Midbrain (tissue), 1 donor: ENCODE results near the gene PPT1.
A peak's percentile ranks its signal among the peaks of the same experiment; 100 is the strongest.
"Not testable (repeated sequence)": the region's sequence is repeated elsewhere in the genome, so short reads cannot be mapped to it uniquely, and the experiment has no call there.

Experiments used
- DNase-seq: peaks from one replicate; lab custom pipeline; 2025; lab: John Stamatoyannopoulos, UW

PPT1 gene

DNA sequence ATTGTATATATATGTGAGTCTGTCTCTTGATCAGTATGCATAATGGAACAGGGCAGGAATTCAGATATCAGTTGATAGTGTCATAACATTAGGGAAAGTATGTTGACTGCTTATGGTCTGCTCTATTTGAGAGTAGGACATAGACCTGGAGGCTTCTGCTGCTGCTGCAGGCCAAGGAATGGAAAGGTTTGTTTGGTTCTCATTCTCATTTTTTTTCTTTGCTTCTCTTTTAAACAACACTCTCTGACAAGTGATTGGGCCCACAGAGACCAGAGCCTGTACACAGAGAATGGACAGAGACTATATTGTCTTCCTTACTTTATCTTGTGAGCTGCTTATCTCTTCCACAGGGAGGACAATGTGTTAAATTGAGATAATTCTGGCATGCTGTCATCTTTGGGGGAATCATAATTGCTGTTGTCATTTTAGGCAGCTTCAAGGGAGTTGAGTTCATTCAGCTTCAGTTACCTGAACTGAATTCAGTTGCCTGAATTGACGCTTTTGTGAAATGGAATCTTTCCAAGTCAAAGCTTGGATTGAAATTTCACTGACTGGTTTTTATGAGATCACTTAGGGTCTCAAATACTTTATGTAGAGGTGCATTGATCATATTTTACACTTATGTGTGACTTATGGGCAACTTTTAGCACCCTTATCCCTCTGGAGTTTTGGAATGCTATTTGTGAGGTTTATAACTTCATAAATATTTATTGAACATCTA is 39.6 kb downstream of the PPT1 start:
- no peak for DNase-seq

DNA sequence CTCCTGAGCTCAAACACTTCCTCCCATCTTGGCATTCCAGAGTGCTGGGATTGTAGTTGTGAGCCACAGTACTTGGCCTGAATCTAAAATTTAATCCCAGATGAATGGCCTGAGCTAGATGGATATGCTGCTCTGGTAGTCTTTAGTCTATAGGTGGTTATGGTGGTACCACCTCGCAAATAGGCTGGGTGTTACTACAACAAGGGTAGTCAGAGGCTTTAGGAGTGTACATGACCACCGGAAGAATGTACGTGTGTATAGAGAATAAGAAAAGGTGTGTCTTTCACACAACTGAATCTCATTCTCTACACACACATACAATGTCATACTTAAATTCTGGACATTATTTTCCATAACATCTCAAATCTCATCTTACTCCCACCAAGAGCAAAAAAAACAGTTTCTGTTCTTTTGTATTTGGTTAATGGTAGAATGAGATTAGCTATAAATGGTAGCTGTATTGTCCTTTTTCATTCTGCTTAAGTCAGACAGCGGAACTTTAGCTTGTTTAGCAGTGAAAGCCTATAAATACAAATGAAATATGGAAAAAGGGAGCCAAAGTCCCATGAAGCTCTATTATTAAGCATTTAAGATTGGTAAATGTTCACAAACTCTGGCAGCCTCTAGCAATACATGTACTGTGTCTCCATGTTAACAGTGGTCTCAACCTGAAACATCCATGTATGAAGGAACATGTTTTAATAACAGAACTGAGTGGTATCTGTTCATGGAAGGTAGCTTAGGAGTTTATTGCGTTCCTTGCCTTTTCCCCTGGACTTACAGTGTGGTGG is 40.3 kb downstream of the PPT1 start:
- DNase-seq, result no peak

DNA sequence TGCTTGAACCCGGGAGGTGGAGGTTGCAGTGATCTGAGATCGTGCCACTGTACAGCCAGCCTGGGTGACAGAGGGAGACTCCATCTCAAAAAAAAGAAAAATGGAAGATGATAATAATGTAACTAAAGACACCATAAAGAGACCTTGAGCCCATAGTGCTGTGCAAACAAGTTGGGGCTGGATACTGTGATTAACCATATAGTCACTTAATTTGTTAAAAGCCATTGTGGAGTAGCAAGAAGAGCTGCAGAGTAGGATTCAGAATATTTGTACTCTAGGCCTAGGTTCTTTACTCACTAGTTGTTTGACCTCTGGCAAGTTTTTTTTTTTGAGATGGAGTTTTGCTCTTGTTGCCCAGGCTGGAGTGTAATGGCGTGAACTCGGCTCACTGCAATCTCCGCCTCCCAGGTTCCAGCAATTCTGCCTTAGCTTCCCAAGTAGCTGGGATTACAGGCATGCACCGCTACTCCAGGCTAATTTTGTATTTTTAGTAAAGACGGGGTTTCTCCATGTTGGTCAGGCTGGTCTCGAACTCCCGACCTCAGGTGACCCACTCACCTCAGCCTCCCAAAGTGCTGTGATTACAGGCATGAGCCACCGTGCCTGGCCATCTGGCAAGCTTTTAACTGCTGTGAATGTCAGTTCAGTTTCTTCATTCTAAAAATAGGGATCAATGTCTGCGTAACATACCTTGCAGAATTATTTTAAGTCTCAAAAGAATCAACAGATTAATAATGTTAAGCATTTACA is 43.7 kb downstream of the PPT1 start:
- no peak for DNase-seq

DNA sequence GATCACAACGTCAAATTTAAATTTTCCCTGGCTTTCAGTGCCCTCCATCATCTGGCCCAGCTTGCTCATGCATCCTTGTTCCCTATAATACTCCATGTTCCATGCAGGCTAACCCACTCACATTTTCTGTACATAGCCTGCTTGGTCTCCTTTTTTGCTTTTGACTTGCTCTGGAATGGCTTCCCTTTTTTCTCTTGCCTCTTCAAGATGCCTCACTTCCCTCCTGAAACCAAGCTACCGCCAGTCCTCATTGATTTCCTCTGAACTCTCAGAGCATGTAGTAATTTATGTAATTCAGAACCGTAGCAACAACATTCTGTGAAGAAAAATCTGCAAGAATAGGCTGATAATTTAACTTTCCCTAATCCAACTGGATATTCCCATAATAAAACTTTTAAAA is 46.2 kb downstream of the PPT1 start:
- DNase-seq, result no peak

DNA sequence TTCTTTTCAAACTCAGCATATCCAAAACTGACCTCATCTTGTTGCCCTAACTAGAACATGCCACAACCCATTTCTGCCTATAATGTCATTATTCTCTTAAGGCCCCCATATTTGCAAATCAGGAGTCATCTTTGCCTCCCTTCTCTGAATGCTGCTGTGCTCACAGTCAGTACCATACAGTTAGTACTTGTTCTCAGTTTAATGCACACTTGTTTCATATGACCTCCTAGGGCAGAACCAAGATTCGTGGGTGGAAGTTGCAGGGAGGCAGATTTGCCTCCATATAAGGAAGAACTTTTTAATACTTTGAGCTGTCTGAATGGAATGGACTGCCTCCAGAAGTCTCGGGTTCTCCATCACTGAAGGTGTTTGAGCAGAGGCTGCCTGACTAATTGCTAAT is 47.3 kb downstream of the PPT1 start:
- no peak for DNase-seq

DNA sequence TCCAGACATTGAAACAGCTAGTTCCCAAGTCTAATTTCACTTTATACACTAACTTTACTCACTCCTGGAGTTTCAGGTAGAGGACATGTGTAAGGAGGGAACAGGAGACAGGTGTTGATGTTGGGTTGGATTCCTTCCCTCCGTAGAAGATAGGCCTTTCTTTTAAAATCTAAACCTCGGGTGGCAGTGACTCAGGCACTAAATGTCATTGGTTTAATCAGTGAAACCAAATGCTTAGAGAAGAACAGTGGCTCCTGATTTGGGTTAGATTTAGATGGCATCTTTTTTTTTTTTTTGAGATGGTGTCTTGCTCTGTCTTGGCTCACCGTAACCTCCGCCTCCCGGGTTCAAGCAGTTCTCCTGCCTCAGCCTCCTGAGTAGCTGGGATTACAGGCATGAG is 49.3 kb downstream of the PPT1 start:
- DNase-seq, result no peak

DNA sequence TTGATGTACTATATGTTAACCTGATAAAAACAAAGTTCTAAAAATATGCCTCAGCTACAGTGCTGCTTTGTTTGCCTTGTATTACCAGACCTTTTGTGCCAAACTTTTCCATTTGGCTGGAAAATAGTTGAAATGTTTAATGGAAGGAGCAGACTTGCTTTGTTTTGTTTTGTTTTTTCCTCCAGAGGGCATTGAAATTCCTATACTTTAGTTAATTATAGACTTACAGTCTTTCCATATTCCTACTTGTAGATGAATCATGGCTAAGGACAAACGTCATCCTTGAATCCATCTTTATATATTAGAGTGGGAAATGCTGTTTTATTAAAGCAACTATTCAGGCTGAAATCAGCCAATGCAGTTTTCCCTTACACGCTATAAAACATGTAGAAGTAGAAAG is 49.8 kb downstream of the PPT1 start:
- DNase-seq, result no peak

DNA sequence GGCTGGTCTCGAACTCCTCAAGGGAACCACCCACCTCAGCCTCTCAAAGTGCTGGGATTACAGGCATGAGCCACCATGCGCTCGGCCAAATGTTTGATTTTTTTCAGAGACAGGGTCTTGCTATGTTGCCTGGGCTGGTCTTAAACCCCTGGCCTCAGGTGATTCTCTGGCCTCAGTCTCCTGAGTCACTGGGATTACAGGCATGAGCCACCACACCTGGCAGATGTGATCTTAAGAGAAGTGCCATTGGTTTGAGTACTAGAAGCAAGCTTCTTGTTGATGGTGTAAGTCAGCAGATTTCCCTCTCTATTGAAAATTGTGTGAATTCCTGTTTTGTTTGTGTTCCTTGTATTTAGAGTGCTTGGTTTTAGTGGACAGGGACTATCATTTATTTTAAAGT is 51.3 kb downstream of the PPT1 start:
- no peak for DNase-seq

DNA sequence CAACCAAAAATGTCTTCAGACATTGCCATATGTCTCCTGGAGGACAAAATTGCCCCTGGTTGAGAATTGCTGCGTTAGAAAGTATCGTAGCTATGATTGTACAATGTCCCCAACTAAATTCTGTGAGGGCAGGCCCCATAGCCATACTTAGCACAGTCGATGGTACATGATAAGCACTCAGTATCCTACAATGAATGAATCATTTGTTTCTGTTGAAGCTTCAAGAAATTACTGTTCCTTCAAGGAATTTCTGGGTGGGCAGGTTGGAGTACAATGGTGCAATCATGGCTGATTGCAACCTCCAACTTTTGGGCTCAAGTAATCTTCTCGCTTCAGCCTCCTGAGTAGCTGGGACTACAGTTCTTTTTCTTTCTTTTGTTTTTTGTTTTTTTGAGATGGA is 51.9 kb downstream of the PPT1 start:
- DNase-seq, result no peak

DNA sequence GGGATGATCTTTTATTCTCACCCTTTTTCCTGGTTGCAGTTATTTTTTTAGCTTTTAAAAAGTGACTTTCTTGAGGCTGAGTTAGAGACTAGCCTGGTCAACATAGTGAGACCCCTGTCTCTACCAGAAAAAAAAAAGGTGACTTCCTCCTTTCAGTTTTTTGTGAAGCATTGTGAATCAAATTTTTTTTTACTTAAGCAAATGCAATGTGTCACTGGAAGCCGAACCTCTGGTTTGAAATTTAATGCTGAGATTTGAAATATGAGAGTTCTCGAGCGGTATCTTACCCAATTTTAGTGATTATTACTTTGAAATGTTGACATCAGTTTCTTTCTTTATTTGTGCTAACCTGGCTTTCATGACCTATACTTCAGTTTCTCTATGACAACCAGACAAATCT is 52.9 kb downstream of the PPT1 start:
- no peak for DNase-seq

DNA sequence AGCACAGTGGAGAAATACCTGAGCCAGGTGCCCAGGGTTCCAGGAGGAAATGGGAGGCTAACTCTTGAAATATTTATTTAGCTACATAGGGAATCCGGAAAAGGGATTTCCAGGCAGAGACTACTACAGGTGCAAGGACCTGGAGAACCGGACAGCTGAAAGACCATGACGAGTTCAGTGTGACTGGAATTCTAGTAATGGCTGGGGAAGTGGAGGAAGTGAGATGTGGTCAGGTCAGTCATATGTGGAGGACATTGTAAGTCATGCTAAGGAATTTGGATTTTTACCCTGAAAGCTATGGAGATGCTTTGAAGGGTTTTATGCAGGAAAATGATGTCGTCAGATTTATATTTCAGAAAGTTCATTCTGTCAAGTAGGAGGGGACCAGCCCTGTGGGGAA is 54.7 kb downstream of the PPT1 start:
- DNase-seq, result no peak

DNA sequence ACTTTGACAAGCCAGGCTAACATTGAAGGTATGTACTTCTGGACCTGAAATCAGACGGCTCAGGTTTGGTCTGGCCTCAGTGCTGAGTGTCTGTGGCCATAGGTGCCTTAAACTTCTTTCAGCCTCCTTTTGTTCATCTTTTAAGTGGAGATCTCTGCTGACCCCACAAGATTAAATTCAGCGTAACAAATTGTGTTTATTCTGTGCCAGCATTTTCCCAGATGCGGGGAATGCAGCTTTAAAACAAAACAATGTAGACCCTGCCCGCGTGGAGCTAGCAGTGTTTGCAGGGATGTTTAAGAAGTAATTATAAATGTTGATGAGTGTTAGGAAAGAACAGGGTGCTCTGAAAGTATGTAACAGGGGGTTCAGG is 55.6 kb downstream of the PPT1 start:
- no peak for DNase-seq

DNA sequence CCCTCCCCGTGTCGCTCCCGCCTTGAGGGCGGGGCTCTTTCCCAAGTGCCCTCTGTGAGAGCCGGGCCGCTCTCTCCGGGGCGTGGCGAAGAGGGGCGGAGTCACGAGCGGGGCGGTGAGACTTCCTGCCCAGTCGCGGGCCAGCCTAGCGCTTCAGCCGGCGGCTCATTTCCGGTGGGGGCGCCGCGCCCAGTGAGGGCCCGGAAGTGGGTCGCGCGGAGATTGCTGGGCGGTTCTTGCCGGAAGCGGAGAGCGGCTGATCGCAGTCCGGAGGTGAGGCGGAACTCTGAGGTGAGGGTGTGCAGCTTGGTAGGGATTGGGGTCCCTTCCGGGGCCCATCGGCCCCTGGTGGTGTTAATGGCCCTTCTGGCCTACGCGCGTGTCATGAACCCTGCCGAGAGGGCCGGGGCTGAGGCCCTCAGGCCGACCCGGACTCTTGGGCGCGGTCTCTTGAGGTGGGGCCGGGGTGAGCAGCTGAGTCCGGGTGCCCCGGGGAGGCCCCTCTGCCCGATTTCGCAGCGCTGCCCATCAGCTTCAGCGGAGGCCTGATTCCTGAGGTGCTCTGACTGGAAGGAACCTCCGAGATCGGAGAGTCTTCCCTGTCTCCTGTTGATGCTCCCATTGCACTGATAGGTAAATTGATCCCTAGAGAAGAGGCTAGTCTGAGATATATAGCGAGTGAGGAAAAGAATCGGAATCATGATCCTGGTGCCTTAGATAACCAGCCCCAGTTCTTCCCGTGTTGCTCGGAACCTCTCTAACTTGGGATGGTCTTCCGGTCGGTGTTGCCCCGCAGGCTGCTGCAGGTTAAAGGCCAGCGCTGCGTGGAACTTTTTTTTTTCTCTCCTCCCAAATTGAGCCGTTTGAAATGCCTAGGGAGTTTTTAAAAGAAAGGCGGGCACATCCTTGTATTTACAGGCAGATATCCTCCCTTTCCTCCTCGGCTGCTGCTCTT is 56.3 kb downstream of the PPT1 start, which contains the start of gene CAP1:
CAP1 (plus strand) TSS at position 219 of the 955 bp plus-strand sequence. CDS start 18,618 bp downstream, outside the sequence.
- DNase-seq, result peak; percentile 99

DNA sequence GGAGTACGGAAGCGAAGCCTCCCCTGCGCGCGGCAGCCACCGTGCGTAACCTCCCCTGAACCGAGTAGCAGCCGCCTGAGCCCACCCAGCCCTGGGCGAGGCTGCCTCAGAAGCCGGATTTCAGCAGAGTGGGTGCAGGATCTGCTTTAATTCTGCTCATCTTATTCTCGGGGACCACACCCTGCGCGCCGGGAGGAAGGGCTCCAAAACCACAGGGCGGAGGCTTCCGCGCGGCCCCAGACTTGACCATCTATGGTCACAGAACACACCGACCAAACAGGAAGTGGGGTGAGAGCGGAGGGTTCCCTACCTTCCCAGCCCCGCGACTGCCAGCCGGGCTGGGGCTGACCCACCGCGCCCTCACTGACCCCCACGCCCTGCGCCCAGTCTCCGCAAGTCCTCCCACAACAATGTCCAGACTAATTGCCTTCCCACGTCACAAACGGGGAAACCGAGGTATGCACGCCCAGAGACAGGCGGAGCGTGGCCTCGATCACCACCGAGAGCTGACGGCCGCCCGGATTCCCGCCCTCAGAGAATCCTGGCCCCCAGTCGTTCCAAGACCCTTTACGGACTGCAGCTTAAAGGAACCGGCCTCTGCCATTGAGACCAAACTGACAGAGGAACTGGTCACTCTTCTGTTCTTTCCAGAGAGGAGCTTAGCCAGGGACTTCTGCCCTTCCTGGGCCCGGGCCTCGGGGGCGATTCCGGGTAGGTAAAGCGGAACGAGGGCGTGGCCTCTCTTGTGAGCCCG is 57.1 kb downstream of the PPT1 start:
- peak; percentile 54 for DNase-seq

DNA sequence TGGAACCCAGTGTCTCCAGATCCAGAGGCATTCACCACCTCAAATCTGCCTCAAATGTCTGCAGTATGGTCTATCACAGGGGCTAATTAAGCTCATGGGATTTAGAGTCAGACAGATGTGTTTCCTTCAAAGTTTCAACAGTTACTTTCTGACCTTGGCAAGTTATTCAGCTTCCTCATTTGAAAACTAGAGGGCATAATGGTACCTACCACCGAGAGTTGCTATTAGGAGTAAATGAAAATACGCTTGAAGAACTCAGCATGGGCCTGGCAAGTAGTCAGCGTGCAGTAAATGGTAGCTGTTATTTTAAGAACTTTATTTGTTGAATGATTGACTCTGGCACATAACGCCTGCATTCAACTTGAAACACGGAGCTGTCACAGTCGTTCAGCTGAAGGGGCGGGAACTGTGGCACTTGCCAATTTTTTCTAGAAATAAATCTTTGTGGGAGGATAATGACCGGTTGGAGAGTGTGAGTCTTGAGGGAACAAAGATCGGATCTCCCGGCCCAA is 57.8 kb downstream of the PPT1 start:
- DNase-seq, result peak; percentile 55

DNA sequence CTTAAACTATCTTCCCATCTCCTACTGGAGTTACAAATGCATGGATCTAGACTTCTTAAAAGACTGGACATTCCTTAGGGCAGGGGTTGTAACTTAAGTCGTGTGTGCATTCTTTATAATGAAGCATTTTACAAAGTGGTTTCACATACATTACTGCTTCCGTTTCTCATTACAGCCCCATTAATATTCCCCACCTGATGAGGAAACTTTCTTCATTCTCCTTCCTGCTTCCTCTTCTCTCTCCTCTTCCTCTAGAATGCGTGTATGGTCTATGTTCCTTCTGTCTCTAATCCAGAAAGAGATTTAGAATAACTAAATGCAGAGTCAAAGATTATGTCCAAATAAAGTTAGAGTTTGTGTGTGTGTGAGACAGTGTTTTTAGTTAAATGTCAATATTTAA is 58.4 kb downstream of the PPT1 start:
- no peak for DNase-seq

DNA sequence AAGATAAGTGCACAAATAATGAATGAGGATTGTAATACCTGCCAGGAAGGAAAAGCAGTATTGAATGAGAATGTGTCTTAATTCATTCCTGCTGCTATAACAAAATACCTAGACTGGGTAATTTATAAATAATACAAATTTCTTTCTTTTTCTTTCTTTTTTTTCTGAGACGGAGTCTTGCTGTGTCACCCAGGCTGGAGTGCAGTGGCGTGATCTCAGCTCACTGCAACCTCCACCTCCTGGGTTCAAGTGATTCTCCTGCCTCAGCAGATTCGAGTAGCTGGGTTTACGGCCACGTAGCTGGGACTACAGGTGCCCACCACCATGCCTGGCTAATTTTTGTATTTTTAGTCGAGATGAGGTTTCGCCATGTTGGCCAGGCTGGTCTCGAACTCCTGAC is 59.8 kb downstream of the PPT1 start:
- DNase-seq, result not testable (repeated sequence)

DNA sequence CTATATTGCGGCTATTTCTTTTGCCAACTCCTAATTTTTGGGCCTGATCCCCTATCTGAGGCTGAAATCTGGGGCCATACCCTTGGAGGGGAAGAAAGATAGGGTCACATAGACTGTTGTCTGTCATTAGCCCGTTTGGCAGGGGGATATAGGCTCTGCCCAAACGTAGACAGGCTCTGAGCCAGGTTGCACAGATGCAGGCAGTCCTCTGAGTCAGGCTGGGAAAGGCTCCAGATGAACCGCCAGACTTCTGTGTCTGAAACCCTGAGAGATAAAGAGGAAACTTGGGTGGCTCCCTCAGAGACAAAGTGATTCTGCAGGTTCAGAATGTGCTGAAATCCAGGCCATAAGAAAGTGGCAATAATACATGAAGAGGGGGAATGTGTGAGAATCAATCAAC is 60.5 kb downstream of the PPT1 start:
- no peak for DNase-seq

DNA sequence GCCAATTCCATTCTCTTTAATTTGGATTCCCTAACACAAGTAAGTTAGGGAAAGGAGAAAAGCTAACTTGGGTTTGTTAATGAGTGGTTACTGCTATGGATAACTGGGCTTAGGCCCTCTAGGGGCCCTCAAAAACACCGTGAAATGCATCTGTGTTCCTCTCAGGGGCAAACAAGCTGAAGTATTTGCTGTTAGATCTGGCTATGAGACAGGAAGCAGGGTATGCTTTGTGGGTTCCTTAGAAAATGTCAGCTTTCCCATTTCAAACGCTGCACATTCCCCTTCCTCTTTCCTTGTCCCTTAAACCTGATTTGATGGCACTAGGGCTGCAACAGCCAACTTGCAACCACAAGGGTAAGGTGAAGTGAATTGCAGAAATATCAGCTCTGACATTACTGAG is 62.2 kb downstream of the PPT1 start:
- DNase-seq, result no peak

DNA sequence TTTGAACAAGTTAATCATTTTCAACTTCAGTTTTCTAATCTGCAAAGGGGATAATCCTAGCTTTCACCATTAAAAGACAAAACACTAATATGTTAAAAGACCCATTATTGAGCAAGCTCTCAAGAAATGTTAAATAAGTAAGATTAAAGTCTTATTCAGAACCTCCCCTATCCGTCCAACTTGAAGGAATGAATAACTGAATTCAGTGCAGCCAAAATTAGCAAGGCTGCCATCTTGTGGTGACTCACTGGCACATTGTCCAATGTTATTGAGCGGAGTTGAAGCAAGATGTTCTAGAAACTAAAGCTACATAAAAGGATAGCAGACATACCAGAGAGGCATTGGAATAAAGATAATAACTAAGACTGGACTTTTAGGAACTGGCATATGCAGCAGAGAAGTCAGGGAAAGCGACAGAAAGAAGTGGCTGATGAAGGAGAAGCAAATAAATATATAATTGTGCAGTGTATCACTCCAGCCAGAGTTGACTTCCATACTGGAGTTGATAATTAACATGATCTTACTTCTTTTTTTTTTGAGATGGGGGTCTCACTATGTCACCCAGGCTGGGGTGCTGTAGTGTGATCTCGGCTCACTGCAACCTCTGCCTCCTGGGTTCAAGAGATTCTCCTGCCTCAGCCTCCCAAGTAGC is 64.7 kb downstream of the PPT1 start:
- DNase-seq, result peak; percentile 64
